PC-9 (cell line): Measurements from ENCODE around the gene MACROH2A2. TPM values are rescaled to one million over a fixed set of nuclear protein-coding genes. Genes with fewer than 3 reads are reported as not detected.

Experiments
- BruUV-seq: library from RNA; stranded (reverse); fragments of 400-500 nt; replicated peaks from 2 replicates; lab custom pipeline; 2021; lab: Mats Ljungman, UMichigan
- CTCF ChIA-PET: fragments of 300-600 bp; sonication (Branson Sonifier 250); formaldehyde crosslinking; loops from one replicate; lab custom pipeline; 2022; ENCODE audit warnings: antibody characterized with exemption; lab: Charles Lee
- POLR2A ChIA-PET: fragments of 300-600 bp; sonication (Branson Sonifier 250); formaldehyde crosslinking; loops from one replicate; lab custom pipeline; 2022; ENCODE audit warnings: antibody characterized with exemption; ENCODE audit not compliant: unreplicated experiment; lab: Charles Lee
- DNase-seq, 2 experiments: peaks; one replicate each; pipeline versions ENCODE4 v3.0.0 to v3.0.0-alpha.2; 2015 to 2022; ENCODE audit warnings: mixed read lengths in 1 of 2
- H2AFZ ChIP-seq: fragments of 200-600 bp; sonication (generic); 2 replicates; pipeline ENCODE4 v1.8.1; 2017; ENCODE audit warnings: antibody characterized with exemption
- H3F3A ChIP-seq: fragments of 200-600 bp; sonication (generic); 2 replicates; pipeline ENCODE4 v1.8.1; 2017; ENCODE audit warnings: antibody characterized with exemption, mild to moderate bottlenecking, low read depth; ENCODE audit not compliant: insufficient read depth
- H3K27ac ChIP-seq: fragments of 200-600 bp; sonication (generic); 2 replicates; pipeline ENCODE4 v1.6.1; 2016; ENCODE audit warnings: mixed run types
- H3K27me3 ChIP-seq: fragments of 200-600 bp; sonication (generic); 2 replicates; pipeline ENCODE4 v1.6.1; 2016; ENCODE audit warnings: low read depth, mixed run types; ENCODE audit not compliant: insufficient read depth
- H3K36me3 ChIP-seq: fragments of 200-600 bp; sonication (generic); 2 replicates; pipeline ENCODE4 v1.6.1; 2016; ENCODE audit warnings: low read depth, mixed run types
- H3K4me1 ChIP-seq: fragments of 200-600 bp; sonication (generic); replicated peaks from 2 replicates; pipeline ENCODE4 v1.6.1; 2016; ENCODE audit warnings: mixed run types; ENCODE audit not compliant: insufficient read depth
- H3K4me2 ChIP-seq: fragments of 200-600 bp; sonication (generic); 2 replicates; pipeline ENCODE4 v1.6.1; 2017; ENCODE audit warnings: mixed run types
- H3K4me3 ChIP-seq: fragments of 200-600 bp; sonication (generic); 2 replicates; pipeline ENCODE4 v1.6.1; 2016; ENCODE audit warnings: mixed run types
- H3K79me2 ChIP-seq: fragments of 200-600 bp; sonication (generic); 2 replicates; pipeline ENCODE4 v1.6.1; 2017; ENCODE audit warnings: low read depth, mixed run types
- H3K9me2 ChIP-seq: fragments of 200-600 bp; sonication (generic); 2 replicates; pipeline ENCODE4 v1.8.1; 2017; ENCODE audit warnings: mild to moderate bottlenecking; ENCODE audit not compliant: insufficient read depth
- H3K9me3 ChIP-seq: fragments of 200-600 bp; sonication (generic); 2 replicates; pipeline ENCODE4 v1.8.1; 2016; ENCODE audit warnings: low read depth; ENCODE audit not compliant: insufficient read depth
- H4K20me1 ChIP-seq: fragments of 200-600 bp; sonication (generic); 2 replicates; pipeline ENCODE4 v1.8.1; 2017; ENCODE audit not compliant: insufficient read depth
- CTCF ChIP-seq: fragments of 200-600 bp; sonication (generic); conservative IDR thresholded peaks from 2 replicates; pipeline ENCODE4 v1.6.1; 2017; ENCODE audit warnings: mixed run types, antibody characterized with exemption, mild to moderate bottlenecking, moderate library complexity
- EZH2 ChIP-seq: fragments of 200-600 bp; sonication (generic); IDR thresholded peaks from 2 replicates; pipeline ENCODE4 v1.8.0; 2017; ENCODE audit warnings: antibody characterized with exemption, low read depth
- intact Hi-C: fragments of 100-400 bp; cut with micrococcal nuclease; formaldehyde crosslinking; loops from one replicate; pipeline ENCODE4 v1.10.0; 2022; ENCODE audit not compliant: unreplicated experiment
- total RNA-seq: library from RNA; stranded (reverse); gene quantifications from 2 replicates; pipeline ENCODE4 v1.2.3, GENCODE V29; 2021

The MACROH2A2 gene
- total RNA-seq, 1 experiment from 2014 or later: not detected

- no peak for DNase-seq
- no peaks in the 10 kb centered on the region for H3K4me1 ChIP-seq
- ChIA-PET POLR2A (no interaction called here), CTCF (no interaction called here)
- no peak overlapping the region for H3K4me3 ChIP-seq
- H3F3A ChIP-seq: no peaks in the 10 kb centered on the region
- no peaks in the 10 kb centered on the region for H3K9me2 ChIP-seq
- intact Hi-C loops: no loop called here
- H3K36me3 ChIP-seq: no peaks in the 10 kb centered on the region
- H3K79me2 ChIP-seq: no peaks in the 10 kb centered on the region
- H3K27ac ChIP-seq: no peak overlapping the region
- no peaks in the 10 kb centered on the region for H4K20me1 ChIP-seq
- no peak for TF ChIP-seq CTCF
- TF ChIP-seq EZH2: no peak
- H3K27me3 ChIP-seq: peaks cover 41% of the 10 kb centered on the region
- no peaks in the 10 kb centered on the region for H3K9me3 ChIP-seq
- H2AFZ ChIP-seq: no peak overlapping the region
- BruUV-seq: no TSS peak
- no peak overlapping the region for H3K4me2 ChIP-seq
Measured at GRCh38 chr10:70048030-70048723, 4.5 kb upstream of the MACROH2A2 start.

- H3K4me2 ChIP-seq: no peak overlapping the region
- no peak overlapping the region for H3K27ac ChIP-seq
- intact Hi-C loops: no loop called here
- no peak for DNase-seq
- TF ChIP-seq EZH2: no peak
- TF ChIP-seq CTCF: no peak
- no peaks in the 10 kb centered on the region for H3F3A ChIP-seq
- H3K9me2 ChIP-seq: no peaks in the 10 kb centered on the region
- H4K20me1 ChIP-seq: no peaks in the 10 kb centered on the region
- CTCF ChIA-PET: no interaction called here
- no TSS peak for BruUV-seq
- H3K27me3 ChIP-seq: peaks cover 59% of the 10 kb centered on the region
- H3K9me3 ChIP-seq: no peaks in the 10 kb centered on the region
- no peak overlapping the region for H2AFZ ChIP-seq
- H3K4me3 ChIP-seq: no peak overlapping the region
- H3K36me3 ChIP-seq: no peaks in the 10 kb centered on the region
- H3K79me2 ChIP-seq: no peaks in the 10 kb centered on the region
- POLR2A ChIA-PET: no interaction called here
- no peaks in the 10 kb centered on the region for H3K4me1 ChIP-seq
Measured at GRCh38 chr10:70051848-70052247, 798 bp upstream of the MACROH2A2 start.

- Histone ChIP-seq H3K4me1 (no peaks in the 10 kb centered on the region), H3K9me2 (no peaks in the 10 kb centered on the region), H3K27ac (no peak overlapping the region), H3K79me2 (no peaks in the 10 kb centered on the region), H3K4me3 (no peak overlapping the region), H4K20me1 (no peaks in the 10 kb centered on the region), H3K9me3 (no peaks in the 10 kb centered on the region), H2AFZ (no peak overlapping the region), H3F3A (no peaks in the 10 kb centered on the region), H3K36me3 (no peaks in the 10 kb centered on the region), H3K4me2 (no peak overlapping the region), H3K27me3 (peaks cover 74% of the 10 kb centered on the region)
- CTCF ChIA-PET: no interaction called here
- no peak for DNase-seq
- intact Hi-C loops: no loop called here
- BruUV-seq: no TSS peak
- no peak for TF ChIP-seq CTCF
- no peak for TF ChIP-seq EZH2
- POLR2A ChIA-PET: no interaction called here
Measured at GRCh38 chr10:70053218-70053840, 683 bp downstream of the MACROH2A2 start.
